ENCODE data around the gene NECAB2.

NECAB2 gene

GRCh38 chr16:84029297-84030047, 61.4 kb downstream of the NECAB2 start:
- Histone ChIP-seq H3K79me2 (ENCODE audit: low read length) (no peaks in the 10 kb centered on the region), H3K9ac (ENCODE audit: low read length) (no peak overlapping the region), H3F3A (ENCODE audit: insufficient read depth, low read length) (no peaks in the 10 kb centered on the region), H3K4me1 (ENCODE audit: low read length) (no peaks in the 10 kb centered on the region), H3K36me3 (replicated peaks; ENCODE audit: insufficient read depth, low read length) (no peaks in the 10 kb centered on the region), H3K27me3 (replicated peaks; ENCODE audit: insufficient read depth, low read length) (peaks cover 6% of the 10 kb centered on the region), H3K9me2 (replicated peaks; ENCODE audit: insufficient read depth, low read length) (no peaks in the 10 kb centered on the region), H3K4me3 (ENCODE audit: low read length) (no peak overlapping the region), H3K9me3 (replicated peaks; ENCODE audit: insufficient read depth, low read length) (no peaks in the 10 kb centered on the region), H4K20me1 (ENCODE audit: insufficient read depth, low read length) (no peaks in the 10 kb centered on the region), H3K27ac (ENCODE audit: low read length) (no peak overlapping the region), H2AFZ (ENCODE audit: low read length) (no peak overlapping the region), H3K4me2 (ENCODE audit: low read depth, low read length) (no peak overlapping the region)
- TF ChIP-seq, protein P1, sequence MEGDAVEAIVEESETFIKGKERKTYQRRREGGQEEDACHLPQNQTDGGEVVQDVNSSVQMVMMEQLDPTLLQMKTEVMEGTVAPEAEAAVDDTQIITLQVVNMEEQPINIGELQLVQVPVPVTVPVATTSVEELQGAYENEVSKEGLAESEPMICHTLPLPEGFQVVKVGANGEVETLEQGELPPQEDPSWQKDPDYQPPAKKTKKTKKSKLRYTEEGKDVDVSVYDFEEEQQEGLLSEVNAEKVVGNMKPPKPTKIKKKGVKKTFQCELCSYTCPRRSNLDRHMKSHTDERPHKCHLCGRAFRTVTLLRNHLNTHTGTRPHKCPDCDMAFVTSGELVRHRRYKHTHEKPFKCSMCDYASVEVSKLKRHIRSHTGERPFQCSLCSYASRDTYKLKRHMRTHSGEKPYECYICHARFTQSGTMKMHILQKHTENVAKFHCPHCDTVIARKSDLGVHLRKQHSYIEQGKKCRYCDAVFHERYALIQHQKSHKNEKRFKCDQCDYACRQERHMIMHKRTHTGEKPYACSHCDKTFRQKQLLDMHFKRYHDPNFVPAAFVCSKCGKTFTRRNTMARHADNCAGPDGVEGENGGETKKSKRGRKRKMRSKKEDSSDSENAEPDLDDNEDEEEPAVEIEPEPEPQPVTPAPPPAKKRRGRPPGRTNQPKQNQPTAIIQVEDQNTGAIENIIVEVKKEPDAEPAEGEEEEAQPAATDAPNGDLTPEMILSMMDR (IDR thresholded peaks at IDR 0.05; ENCODE audit: low read length): no peak
- TF ChIP-seq EZH2phosphoT487 (IDR thresholded peaks at IDR 0.05; ENCODE audit: low read length) (no peak), EZH2 (optimal IDR thresholded peaks at IDR 0.05; ENCODE audit: low read depth, low read length) (no peak)
- no peak for DNase-seq

GRCh38 chr16:84031556-84031955, 63.5 kb downstream of the NECAB2 start:
- H3K9ac ChIP-seq (ENCODE audit: low read length): no peak overlapping the region
- no peak overlapping the region for H3K27ac ChIP-seq (ENCODE audit: low read length)
- no peaks in the 10 kb centered on the region for H4K20me1 ChIP-seq (ENCODE audit: insufficient read depth, low read length)
- no peak overlapping the region for H2AFZ ChIP-seq (ENCODE audit: low read length)
- H3K4me3 ChIP-seq (ENCODE audit: low read length): no peak overlapping the region
- H3K4me1 ChIP-seq (ENCODE audit: low read length): no peaks in the 10 kb centered on the region
- H3K36me3 ChIP-seq (replicated peaks; ENCODE audit: insufficient read depth, low read length): no peaks in the 10 kb centered on the region
- no peak overlapping the region for H3K4me2 ChIP-seq (ENCODE audit: low read depth, low read length)
- no peaks in the 10 kb centered on the region for H3K9me2 ChIP-seq (replicated peaks; ENCODE audit: insufficient read depth, low read length)
- no peaks in the 10 kb centered on the region for H3K9me3 ChIP-seq (replicated peaks; ENCODE audit: insufficient read depth, low read length)
- peaks cover 16% of the 10 kb centered on the region for H3K27me3 ChIP-seq (replicated peaks; ENCODE audit: insufficient read depth, low read length)
- TF ChIP-seq EZH2 (optimal IDR thresholded peaks at IDR 0.05; ENCODE audit: low read depth, low read length) (no peak), EZH2phosphoT487 (IDR thresholded peaks at IDR 0.05; ENCODE audit: low read length) (no peak)
- TF ChIP-seq, protein P1 (IDR thresholded peaks at IDR 0.05; ENCODE audit: low read length): no peak
- H3K79me2 ChIP-seq (ENCODE audit: low read length): no peaks in the 10 kb centered on the region
- no peaks in the 10 kb centered on the region for H3F3A ChIP-seq (ENCODE audit: insufficient read depth, low read length)
- DNase-seq: no peak

DNA sequence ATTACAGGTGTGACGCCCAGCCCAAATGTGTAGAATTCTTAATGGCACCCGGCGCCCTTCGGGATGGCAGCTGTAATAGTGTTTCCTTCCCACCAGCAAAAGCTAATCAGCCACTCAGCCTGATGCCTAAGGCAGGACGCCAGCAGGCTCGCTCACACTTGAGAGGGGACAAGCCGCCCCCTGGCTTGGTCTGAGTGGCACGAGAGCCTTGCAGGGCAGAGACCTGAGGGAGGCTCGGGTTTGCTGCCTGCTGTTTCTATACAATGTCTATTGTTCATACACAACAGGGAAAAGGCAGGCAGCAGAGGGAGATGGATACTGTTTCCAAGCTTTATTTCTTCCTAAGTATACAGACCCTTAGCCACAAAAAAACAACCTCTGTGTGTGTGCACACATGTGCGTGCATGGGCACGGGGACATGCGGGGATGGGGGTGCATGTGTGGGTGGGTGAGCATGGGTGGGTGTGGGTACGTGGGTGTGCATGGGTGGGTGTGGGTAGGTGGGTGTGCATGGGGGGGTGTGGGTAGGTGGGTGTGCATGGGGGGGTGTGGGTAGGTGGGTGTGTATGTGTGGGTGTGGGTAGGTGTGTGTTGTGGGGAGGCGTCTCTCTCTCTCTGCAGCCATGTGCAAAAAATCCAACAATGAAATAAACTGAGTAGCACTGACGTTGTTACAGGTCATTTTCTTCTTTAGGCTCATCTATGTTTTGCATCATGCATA, 64.6 kb downstream of the NECAB2 start:
- no peak for DNase-seq
- no peak overlapping the region for H3K27ac ChIP-seq (ENCODE audit: low read length)
- H3K27me3 ChIP-seq (replicated peaks; ENCODE audit: insufficient read depth, low read length): peaks cover 16% of the 10 kb centered on the region
- H3K79me2 ChIP-seq (ENCODE audit: low read length): no peaks in the 10 kb centered on the region
- no peaks in the 10 kb centered on the region for H3K36me3 ChIP-seq (replicated peaks; ENCODE audit: insufficient read depth, low read length)
- no peaks in the 10 kb centered on the region for H3K9me2 ChIP-seq (replicated peaks; ENCODE audit: insufficient read depth, low read length)
- no peak overlapping the region for H3K4me3 ChIP-seq (ENCODE audit: low read length)
- no peaks in the 10 kb centered on the region for H4K20me1 ChIP-seq (ENCODE audit: insufficient read depth, low read length)
- no peaks in the 10 kb centered on the region for H3F3A ChIP-seq (ENCODE audit: insufficient read depth, low read length)
- no peak overlapping the region for H3K9ac ChIP-seq (ENCODE audit: low read length)
- no peak overlapping the region for H2AFZ ChIP-seq (ENCODE audit: low read length)
- H3K9me3 ChIP-seq (replicated peaks; ENCODE audit: insufficient read depth, low read length): no peaks in the 10 kb centered on the region
- no peak overlapping the region for H3K4me2 ChIP-seq (ENCODE audit: low read depth, low read length)
- no peaks in the 10 kb centered on the region for H3K4me1 ChIP-seq (ENCODE audit: low read length)
- TF ChIP-seq, protein P1 (IDR thresholded peaks at IDR 0.05; ENCODE audit: low read length): no peak
- no peak for TF ChIP-seq EZH2 (optimal IDR thresholded peaks at IDR 0.05; ENCODE audit: low read depth, low read length)
- no peak for TF ChIP-seq EZH2phosphoT487 (IDR thresholded peaks at IDR 0.05; ENCODE audit: low read length)
